IPS DF 6.9 (cell line): ENCODE results near the gene B3GALNT2.

Source experiments
- DNase-seq: peaks from one replicate; pipeline ENCODE4 v3.0.0-alpha.2; 2013; ENCODE audit warnings: low read depth, low spot score
- H3K27ac ChIP-seq: one replicate; pipeline ENCODE4 v1.5.1; 2013; ENCODE audit warnings: low read length, control low read depth
- H3K27me3 ChIP-seq: 2 replicates; pipeline ENCODE4 v1.6.1; 2013; ENCODE audit warnings: mild to moderate bottlenecking, low read length; ENCODE audit not compliant: control insufficient read depth, insufficient read depth
- H3K36me3 ChIP-seq: 2 replicates; pipeline ENCODE4 v1.6.1; 2013; ENCODE audit warnings: low read length; ENCODE audit not compliant: control insufficient read depth, insufficient read depth
- H3K4me1 ChIP-seq: 2 replicates; pipeline ENCODE4 v1.6.1; 2013; ENCODE audit warnings: low read length; ENCODE audit not compliant: control insufficient read depth, insufficient read depth
- H3K4me3 ChIP-seq: 2 replicates; pipeline ENCODE4 v1.5.1; 2013; ENCODE audit warnings: mild to moderate bottlenecking, low read length
- H3K9me3 ChIP-seq: 2 replicates; pipeline ENCODE4 v1.6.1; 2013; ENCODE audit warnings: low read length, inconsistent platforms; ENCODE audit not compliant: control insufficient read depth, insufficient read depth
- WGBS: extraction: QIAGEN DNeasy Blood & Tissue Kit; methylation state at CpG from one replicate; pipeline ENCODE4 v1.1.7; 2013; ENCODE audit warnings: mixed read lengths, missing lambda C conversion rate; ENCODE audit not compliant: insufficient read length, insufficient coverage; 5-methylcytosine and 5-hydroxymethylcytosine counted together

The B3GALNT2 gene

DNA sequence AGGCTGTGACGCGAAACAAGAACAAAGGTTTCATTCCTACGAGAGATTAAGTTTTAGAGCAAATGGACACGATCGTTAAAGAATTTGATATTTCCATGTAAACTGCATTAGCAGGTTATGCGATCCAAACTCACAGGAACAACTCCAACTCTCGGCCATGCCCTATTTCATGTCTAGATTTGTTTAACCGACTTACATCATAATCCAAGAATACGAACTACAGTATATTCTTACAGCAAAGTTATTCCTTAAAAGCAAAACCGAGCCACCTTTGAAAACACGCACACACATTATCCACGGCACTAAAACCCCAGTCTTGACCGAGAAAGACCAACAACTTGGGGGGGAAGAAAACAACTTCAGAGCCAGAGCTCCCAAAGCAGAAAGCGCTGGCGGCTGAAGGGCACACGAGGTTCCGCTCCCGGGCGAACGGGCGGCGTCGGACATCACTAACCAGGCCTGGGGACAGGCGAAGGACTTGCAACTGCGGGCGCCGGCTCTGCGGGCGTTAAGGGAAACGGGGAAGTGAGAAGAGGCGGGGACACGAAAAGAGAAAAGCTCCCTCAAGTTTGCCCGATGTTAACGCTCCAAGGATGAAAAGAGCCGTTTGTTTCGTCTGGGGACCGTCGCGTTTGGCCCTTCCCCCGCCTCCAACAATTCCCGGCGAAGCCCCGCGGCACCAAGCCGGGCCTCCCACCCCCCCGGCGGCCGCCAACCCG lies 690 bp downstream of the B3GALNT2 start:
- no CpG with 5 or more reads among the region's 49 CpGs for WGBS
- DNase-seq: no peak
- no peaks in the 10 kb centered on the region for H3K27me3 ChIP-seq
- no peaks in the 10 kb centered on the region for H3K4me1 ChIP-seq
- H3K4me3 ChIP-seq: peak overlapping the region; percentile 65; the same call in 1 of the 2 replicates
- no peaks in the 10 kb centered on the region for H3K36me3 ChIP-seq
- H3K27ac ChIP-seq: no peak overlapping the region
- no peaks in the 10 kb centered on the region for H3K9me3 ChIP-seq

DNA sequence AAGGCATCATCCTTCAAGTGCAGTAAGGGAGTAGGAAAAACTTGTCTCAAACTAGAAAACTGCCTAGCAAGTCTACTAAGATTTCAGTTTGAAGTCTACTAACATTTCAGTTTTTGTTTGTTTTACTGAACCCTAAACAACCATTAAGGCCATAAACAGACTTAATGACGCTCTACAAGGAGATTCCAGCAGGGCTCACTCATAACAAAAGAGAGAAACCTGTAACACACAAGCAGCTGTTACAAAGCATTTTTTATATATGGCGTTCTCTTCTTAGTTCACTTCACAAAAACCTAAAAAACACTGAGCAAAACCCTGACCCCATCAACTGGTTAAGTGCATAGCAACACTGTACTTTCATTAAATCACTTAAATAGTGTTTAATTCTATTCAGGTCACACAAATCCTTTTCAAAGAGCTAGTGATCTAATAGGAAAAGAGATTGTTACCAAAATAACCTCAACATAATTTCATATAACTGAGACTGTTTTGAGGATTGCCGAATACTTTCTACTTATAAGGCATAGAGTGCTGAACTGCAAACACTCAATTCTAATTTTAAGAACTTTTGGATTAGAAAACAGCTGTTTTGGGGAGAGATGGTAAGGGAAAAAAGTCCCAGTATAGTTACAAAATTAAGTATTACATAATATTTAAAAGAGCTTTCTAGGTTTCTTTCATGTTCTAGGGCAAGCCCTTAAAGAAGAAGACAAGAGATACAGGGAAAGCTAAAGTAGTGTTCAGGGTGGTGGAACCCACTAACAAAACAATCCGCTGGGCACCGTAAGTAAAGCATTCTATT lies 1.4 kb downstream of the B3GALNT2 start:
- no peaks in the 10 kb centered on the region for H3K27me3 ChIP-seq
- DNase-seq: no peak
- H3K27ac ChIP-seq: no peak overlapping the region
- no peaks in the 10 kb centered on the region for H3K36me3 ChIP-seq
- H3K4me3 ChIP-seq: peak overlapping the region; percentile 65; the same call in 1 of the 2 replicates
- WGBS: no CpG with 5 or more reads among the region's 5 CpGs
- no peaks in the 10 kb centered on the region for H3K4me1 ChIP-seq
- H3K9me3 ChIP-seq: no peaks in the 10 kb centered on the region

DNA sequence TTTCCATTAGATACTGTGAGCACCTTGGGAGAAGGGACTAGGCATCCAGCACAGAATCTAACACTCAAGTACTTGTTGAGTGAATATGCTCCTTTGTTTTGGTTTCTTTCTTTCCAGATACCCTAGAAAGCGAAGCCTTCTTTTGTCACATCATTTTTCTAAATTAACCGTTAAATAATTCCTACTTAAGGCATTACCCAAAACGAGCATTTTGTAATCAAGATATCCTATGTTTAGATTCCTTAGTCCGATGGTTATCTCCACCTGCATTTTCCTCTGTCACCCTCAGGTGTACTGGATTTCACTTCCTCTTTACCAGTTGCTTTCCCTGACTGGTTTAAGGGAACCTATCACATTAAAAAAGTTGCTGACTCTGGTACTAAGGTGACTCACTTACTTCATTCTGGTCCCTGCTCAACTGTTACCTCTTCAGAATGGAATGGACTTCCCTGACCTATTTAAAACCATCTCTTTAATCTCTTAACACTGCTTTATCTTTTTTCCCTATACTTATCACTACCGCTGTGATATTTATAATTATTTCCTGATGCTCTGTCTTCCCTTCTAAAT lies 3.2 kb downstream of the B3GALNT2 start:
- no peak overlapping the region for H3K4me3 ChIP-seq
- H3K36me3 ChIP-seq: no peaks in the 10 kb centered on the region
- 100% methylated on average over 4 of the region's 5 CpGs for WGBS
- no peak overlapping the region for H3K27ac ChIP-seq
- no peaks in the 10 kb centered on the region for H3K4me1 ChIP-seq
- H3K27me3 ChIP-seq: no peaks in the 10 kb centered on the region
- H3K9me3 ChIP-seq: no peaks in the 10 kb centered on the region
- DNase-seq: no peak

DNA sequence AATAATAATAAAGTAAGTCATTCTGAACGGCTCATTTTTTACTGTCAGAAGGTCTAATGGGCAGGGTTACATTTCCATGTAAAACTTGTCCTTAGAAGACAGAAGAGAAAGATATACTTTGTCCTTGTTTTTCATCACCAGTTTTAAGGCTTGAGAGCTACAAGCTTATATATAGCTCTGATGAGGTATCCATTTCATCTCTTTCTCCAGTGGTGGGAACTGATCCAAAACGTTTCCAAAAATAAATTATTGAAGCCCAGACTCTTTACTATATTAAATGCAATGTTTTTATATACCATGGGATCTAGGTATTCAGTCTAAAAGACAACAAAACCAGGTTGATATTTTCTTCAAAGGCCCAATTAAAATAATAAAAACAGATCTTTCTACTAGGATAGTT lies 8.7 kb downstream of the B3GALNT2 start:
- H3K27me3 ChIP-seq: no peaks in the 10 kb centered on the region
- H3K4me1 ChIP-seq: no peaks in the 10 kb centered on the region
- no peaks in the 10 kb centered on the region for H3K9me3 ChIP-seq
- no peak overlapping the region for H3K4me3 ChIP-seq
- DNase-seq: no peak
- H3K36me3 ChIP-seq: peaks cover 2% of the 10 kb centered on the region; the same call in 1 of the 2 replicates
- no CpG with 5 or more reads among the region's 2 CpGs for WGBS
- no peak overlapping the region for H3K27ac ChIP-seq

DNA sequence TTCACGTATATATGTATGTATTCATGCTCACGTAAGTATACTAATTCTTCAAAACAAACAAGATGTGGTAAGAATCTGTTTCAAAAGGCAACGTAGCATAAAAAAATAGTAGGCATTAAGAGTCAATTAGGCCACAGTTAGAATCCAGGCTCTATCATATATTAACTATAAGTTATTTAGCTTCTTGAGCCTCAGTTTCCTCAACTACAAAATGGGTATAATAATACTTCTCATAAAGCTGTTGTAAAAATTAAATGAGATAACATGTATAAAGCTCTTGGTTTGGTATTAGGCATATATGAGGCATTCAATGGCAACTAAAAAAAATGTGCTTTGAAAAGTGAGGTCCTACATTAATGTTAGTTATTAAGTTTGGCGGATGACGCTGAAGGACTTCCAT lies 9.2 kb downstream of the B3GALNT2 start:
- Histone ChIP-seq H3K27ac (no peak overlapping the region), H3K9me3 (no peaks in the 10 kb centered on the region), H3K27me3 (no peaks in the 10 kb centered on the region), H3K4me3 (no peak overlapping the region), H3K4me1 (no peaks in the 10 kb centered on the region), H3K36me3 (peaks cover 2% of the 10 kb centered on the region; the same call in 1 of the 2 replicates)
- WGBS: no CpG with 5 or more reads among the region's 5 CpGs
- no peak for DNase-seq

DNA sequence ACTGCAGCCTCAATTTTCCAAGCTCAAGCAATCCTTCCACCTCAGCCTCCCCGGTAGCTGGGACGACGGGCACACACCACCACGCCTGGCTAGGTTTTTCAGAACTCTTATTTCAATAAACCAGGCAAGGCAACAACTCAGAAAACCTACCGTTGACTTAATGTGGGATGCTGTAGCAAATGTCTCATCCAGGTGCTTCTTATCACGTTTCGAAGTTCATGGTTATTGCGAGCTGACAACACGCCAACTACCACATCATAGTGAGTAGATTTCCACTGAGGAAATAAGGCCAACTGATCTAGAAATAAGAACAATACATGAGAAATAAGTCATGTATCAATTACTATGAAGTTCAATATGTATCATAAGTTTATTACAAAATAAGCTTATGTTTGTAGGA lies 9.7 kb downstream of the B3GALNT2 start:
- H3K36me3 ChIP-seq: peaks cover 2% of the 10 kb centered on the region; the same call in 1 of the 2 replicates
- no peaks in the 10 kb centered on the region for H3K4me1 ChIP-seq
- no peaks in the 10 kb centered on the region for H3K27me3 ChIP-seq
- no peaks in the 10 kb centered on the region for H3K9me3 ChIP-seq
- WGBS: no CpG with 5 or more reads among the region's 9 CpGs
- no peak overlapping the region for H3K4me3 ChIP-seq
- no peak overlapping the region for H3K27ac ChIP-seq
- no peak for DNase-seq

DNA sequence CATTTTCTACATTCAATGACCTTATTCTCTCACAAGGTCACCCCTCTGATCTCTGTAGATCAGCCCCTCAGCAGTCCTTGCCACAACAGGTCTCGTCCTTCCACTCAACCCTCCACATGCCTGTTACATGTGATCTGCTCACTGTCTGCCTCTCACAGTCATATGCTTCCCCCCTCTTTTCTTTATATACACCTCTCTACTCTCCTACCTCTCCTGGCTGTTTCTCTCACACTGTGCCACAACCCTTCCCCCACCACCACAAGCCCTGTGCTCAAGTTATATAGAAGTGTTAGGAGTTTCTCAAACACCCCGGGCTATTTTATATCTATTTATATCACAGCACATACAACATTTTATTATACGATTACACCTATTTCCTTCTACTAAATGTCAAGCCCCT lies 12.6 kb downstream of the B3GALNT2 start:
- DNase-seq: no peak
- Histone ChIP-seq H3K9me3 (no peaks in the 10 kb centered on the region), H3K36me3 (peaks cover 2% of the 10 kb centered on the region; the same call in 1 of the 2 replicates), H3K4me1 (no peaks in the 10 kb centered on the region), H3K27ac (no peak overlapping the region), H3K4me3 (no peak overlapping the region), H3K27me3 (no peaks in the 10 kb centered on the region)
- WGBS: 100% methylated on average over 2 of the region's 3 CpGs

DNA sequence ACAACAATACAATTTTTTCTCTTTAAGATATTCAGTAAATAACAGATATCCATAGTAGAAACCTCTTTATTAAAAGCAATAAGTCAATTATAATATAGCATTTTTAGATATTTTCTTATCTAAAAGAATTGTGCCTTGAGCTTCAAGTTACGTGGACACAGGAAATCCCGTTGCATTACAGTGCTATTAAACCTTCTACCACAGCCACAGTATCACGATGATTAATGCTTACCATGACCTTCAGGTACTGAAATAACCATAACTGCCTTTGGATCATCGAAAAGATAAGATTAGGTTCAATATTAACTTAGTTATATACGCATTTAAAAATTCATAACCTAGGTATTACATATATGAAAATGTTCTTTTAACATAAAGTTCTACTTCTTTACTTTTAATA lies 17.9 kb downstream of the B3GALNT2 start:
- no peak for DNase-seq
- Histone ChIP-seq H3K4me1 (no peaks in the 10 kb centered on the region), H3K9me3 (no peaks in the 10 kb centered on the region), H3K27me3 (no peaks in the 10 kb centered on the region), H3K4me3 (no peak overlapping the region), H3K36me3 (no peaks in the 10 kb centered on the region; the same call in 1 of the 2 replicates), H3K27ac (no peak overlapping the region)
- no CpG with 5 or more reads among the region's 5 CpGs for WGBS

DNA sequence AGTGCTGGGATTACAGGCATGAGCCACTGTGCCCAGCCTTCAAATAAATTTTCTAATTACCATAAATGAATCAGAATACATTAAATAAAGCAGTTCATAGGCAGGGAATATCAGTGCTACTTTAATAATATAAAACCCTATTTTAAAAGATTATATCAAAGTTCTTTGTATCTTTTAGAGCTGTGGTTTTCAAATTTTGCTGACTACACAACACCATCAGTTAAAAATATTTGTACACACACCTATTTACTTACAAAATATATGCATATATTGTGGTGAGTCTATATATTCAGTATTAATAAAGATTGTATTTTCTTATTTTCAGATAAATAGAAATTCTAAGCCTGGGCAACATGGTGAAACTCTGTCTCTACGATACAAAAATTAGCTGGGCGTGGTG lies 18.7 kb downstream of the B3GALNT2 start:
- WGBS: no CpG with 5 or more reads among the region's 2 CpGs
- H3K9me3 ChIP-seq: no peaks in the 10 kb centered on the region
- no peak overlapping the region for H3K4me3 ChIP-seq
- no peak overlapping the region for H3K27ac ChIP-seq
- H3K36me3 ChIP-seq: no peaks in the 10 kb centered on the region; the same call in 1 of the 2 replicates
- DNase-seq: no peak
- no peaks in the 10 kb centered on the region for H3K27me3 ChIP-seq
- H3K4me1 ChIP-seq: no peaks in the 10 kb centered on the region

DNA sequence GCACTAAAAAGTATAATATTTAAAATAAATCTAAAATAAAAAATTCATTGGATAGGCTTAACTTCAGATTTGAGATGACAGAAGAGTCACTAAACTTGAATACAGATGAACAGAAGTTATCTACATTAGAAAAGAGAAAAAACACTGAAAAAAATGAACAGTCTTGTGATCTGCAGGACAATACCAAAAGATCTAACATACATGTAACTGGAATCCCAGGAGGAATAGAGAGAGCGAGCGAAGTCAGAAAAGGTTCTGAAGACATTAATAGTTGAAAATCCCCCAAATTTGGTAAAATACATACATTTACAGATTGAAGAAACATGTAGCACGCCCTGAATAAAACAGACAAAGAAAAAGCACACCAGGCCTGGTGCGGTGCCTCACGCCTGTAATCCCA lies 21.2 kb downstream of the B3GALNT2 start:
- H3K27ac ChIP-seq: no peak overlapping the region
- no peaks in the 10 kb centered on the region for H3K4me1 ChIP-seq
- H3K36me3 ChIP-seq: peaks cover 10% of the 10 kb centered on the region; the same call in 1 of the 2 replicates
- H3K4me3 ChIP-seq: no peak overlapping the region
- DNase-seq: no peak
- no peaks in the 10 kb centered on the region for H3K27me3 ChIP-seq
- WGBS: no CpG with 5 or more reads among the region's 5 CpGs
- H3K9me3 ChIP-seq: no peaks in the 10 kb centered on the region
